GM19467 (cell line): ENCODE measurements around the gene NEK5.
"Not testable (repeated sequence)": the region's sequence is repeated elsewhere in the genome, so short reads cannot be mapped to it uniquely, and the experiment has no call there.

Source experiments
- ATAC-seq: cut with Tn5 transposase; IDR thresholded peaks from one replicate; pipeline ENCODE4 v1.9.1; 2021; ENCODE audit warnings: mild to moderate bottlenecking, moderate library complexity; ENCODE audit not compliant: unreplicated experiment

The NEK5 gene

DNA sequence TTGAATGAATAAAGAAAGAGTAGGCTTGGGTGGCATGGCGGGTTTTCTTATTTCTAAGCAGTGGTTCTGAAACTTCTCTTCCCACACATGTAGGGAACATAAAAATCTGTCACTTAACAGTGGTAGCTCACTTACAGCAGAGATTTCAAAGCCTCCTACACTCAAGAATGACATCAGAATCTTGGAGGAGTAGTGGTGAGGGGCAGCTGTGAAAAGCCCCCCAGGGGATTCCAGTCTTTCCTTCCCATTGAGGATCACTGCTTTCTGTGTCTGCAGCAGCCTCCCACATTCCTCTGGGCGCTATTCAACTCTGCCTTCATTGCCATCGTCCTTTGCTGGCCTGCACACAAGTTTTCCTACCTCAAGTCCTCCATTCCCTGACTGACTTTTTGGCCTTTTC is 8.6 kb upstream of the NEK5 start:
- no peak for ATAC-seq

DNA sequence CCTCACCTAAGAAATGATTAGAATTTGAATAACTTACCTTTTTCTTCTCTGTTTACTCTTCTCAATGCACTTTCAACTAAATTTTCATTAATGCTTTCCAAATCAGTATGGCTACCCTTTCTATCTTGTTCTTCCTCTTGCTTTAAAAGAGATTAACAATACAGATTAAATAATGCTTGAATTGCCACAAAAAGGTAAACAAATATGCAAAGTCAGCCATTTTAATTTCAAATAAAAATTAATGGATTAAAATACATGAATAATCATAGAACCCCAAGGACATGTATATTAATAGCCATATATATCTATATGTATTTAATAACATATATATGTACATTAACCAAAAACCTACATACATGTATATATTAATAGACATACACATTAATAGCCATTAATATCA is 7.9 kb upstream of the NEK5 start:
- no peak for ATAC-seq

DNA sequence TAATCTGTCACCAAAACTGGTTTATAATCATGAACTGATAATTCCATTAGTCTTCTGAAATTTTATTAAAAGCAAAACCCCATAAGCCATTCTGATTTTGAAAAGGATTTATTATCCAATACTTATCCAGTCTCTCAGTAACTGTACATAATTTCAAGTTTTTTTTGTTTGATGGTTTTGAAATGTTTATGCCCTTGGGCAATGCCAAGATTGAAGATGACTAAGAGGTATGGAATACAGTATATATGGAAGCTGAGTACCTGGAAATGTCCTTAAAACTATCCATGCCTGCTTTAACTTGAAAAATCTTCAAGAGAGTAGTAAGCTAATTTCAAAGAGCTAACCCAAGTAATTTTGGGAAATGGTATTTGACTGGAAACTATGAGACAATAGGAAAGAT is 1.8 kb upstream of the NEK5 start:
- ATAC-seq: no peak

DNA sequence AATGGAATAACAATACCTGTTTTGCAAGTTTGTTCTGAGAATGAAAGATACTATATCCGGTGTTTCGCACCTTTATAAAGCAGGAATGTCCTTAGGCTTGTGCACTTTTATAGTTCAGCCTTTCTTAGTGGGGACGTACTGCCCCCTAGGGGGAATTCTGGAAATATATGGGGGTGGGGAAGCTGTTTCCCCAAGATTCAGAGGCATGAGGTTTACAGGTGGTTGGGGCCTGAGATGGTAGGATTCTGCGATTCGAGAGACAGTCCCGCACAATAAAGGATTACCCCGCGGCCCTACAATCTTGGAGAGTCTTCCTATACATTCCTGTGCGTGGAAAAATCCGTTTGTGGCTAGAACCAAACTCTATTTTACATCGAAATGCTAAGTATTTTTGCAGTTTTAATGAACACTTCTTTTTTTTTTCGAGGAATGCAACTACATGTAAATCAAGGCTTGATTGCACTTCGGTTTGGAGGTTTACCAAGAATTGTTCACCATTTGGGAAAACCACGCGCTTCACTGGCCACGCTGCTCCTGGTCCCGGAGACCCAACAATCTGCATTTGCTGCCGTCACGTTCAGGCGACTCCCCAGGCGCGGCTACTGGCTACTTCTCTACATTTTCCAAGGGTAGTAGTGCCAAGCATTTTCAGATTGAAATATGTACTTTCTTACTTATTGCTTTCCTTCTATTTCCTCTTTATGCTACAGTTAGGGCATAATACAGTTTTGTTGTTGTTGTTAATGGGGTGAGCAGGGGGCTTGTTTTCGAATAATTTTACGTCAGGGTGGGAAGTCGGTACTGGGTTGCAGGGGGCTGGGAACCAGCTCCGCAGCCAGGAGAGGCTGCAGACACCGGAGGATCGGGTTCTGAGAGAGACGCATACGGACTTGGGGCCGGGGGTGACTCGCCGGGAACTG is 830 bp downstream of the NEK5 start:
- peak; percentile 17 for ATAC-seq

DNA sequence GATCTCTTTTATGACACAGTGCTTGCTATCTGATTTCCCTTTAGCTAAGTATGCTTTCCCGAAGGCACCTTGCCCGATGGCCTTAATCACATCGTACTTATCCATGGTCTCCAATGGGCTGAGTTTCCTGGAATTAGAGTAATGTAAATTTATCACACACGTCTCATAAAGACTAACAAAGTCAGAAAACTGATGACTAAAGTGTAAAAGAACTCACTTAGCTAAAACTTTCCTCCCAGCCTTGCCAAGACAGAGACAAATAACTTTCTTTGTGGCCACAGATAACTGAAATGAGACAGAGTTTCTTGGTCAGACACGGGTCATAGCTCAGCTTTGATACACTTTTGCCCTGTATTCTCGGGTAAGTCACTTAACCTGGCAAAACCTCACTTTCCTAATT is 1.5 kb downstream of the NEK5 start:
- no peak for ATAC-seq

DNA sequence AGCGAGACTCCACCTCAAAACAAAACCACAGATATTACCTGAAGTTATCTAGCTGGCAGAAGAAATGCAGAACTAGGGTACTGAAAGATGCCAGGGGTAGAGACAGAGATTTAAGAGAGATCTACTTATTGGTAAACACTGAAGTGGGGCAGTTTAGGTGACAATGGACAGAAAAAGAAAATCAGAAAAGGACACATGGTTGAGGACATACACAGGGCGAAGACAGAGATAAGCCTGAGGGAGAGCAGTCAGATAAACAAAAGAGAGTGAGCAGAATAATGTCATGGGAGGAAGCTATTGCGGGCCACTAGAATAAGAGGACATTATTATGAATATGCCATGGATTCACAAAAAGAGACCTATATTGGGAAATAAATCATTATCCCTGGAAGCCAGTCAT is 3.3 kb downstream of the NEK5 start:
- no peak for ATAC-seq

DNA sequence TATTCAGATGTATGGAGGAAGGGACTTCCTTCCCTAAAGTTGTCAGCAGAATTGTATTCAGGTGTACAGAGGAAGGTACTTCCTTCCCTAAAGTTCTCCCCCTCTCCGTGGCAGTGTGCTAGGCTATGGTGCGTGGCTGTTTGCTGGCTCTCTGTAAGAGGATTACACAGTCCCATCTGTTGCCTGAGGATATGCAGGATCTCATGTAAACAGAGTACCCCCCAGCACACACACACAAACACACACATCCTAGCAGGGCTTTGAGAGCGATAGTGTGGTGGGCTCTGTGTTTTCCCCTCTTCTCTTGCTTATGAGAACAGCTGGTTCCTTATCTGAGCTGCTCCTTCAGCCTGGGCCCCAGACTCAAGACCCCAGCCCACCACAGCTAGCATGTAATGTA is 10.3 kb downstream of the NEK5 start:
- ATAC-seq: no peak

DNA sequence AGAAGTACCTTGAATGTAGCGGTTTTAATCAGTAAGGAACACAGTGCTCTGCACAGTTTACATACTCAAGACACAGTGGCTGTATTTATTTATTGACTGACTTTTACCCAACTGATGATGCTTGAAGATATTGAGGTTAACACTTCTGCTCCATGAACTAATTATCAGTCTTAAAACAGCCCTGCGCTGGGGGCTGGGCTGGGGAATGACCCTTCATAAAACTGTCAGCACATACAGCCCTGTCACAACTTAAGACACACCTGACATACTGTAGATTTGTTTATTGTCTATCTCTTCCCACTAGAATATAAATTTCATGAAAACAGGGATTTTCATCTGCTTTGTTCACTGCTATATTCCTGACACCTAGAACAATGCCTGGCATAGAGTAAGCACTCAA is 10.8 kb downstream of the NEK5 start:
- no peak for ATAC-seq

DNA sequence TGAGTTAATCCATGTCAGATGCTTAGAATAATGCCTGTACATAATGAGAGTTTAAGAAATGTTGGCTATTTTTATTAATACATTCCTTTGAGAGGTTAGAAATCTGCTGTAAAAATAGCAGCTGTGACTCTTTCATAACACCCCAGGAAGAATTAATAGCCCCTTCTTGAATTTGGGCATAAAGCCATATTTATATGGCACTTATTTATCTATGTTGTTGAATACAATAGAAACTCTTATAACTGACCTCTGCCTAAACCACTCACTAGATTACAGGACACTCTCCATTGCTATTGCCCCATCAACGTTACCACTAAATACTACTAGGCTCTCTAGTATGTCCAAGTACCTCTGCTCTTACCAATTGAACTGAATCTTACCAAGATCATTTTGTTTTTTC is 16.3 kb downstream of the NEK5 start:
- ATAC-seq: no peak

DNA sequence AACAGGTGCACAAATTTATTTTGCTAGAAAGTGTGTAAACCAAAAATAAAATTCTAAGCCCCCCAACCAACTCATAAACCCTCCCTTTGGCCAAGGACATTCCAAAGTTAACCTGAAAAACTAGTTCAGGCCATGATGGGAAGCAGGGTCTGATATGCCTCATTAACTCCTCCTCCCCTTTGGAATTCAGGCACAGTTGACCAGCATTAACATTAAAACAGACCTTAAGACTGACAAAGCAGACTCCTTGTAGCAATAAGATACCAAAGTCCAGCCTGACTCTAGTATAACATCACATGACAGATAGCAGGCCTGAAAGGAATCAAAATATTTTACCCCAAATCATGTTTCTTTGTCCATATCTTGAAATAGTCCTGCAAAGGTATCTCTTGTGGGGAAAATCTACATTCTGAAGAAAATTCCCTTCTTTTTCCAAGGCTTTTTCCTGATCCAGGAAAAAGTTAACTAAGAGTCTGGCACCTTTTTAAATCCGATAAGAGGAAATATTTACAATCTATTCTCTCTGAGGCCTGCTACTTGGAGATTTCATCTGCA is 19.7 kb downstream of the NEK5 start:
- ATAC-seq: no peak

DNA sequence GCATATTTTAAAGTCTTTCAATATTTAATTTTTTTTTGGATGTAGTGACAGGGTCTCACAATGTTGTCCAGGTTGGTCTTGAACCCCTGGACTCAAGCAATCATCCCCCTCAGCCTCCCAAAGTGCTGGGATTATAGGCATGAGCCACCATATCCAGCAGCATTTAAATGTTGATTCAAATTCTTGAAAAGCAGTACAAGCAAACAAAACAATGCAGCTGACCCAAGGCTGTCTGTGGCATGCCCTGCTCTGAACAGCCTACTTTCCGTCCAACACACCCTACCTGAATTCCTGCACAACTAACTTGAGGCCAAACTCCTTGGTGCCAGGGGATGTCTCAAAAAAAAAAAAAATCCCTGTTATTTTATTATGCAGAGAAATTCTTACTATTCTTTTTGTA is 23.0 kb downstream of the NEK5 start:
- ATAC-seq: no peak

DNA sequence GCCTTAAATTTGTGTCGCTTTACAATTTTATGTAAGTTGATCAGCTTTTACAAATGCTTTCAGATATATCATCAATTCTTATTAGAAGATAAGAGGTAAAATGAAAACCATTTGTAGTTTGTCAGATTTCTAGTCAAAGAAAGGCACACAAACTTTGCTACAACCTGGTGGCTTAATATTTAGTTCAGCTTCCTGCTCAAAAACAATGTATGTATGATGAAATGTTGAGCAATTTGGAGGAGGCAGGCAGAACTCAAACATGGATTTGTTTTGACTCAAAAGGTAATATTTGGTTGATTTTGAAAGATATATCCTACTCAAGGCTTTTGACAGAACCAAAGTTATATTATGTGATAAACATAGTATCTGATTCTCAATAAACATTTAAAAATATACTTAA is 24.2 kb downstream of the NEK5 start:
- no peak for ATAC-seq

DNA sequence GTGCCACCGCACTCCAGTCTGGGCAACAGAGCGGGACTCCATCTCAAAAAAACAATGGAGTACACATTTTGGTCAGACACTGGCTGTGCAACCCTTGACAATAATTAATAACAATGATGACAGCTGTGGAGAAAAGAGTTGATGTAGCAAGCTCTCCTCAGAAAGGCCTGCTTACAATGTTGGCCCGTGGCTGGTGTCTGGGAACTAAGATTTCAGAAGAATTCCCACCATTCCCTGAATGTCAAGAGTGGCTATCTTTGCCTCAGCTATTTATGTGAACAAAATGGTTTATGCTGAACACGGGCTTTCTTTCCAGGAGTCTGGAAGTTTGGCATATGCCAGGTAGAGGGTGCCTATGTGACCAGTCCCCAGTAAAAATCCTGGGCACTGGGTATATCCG is 25.5 kb downstream of the NEK5 start:
- ATAC-seq: no peak

DNA sequence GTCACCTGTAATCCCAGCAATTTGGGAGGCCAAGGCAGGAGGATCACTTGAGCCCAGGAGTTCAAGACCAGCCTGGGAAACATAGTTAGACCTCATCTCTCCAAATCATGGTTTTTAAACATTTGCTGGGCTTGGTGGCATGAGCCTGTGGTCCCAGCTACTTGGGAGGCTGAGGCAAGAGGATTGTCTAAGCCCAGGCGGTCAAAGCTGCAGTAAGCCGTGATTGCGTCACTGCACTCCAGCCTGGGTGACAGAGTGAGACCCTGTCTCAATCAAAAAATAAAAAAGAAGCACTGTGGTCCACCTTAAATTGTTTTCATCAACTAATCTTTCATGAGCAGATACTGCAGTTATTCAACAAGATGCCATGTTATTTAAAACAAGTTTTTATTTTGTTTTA is 26.4 kb downstream of the NEK5 start:
- ATAC-seq: not testable (repeated sequence)

DNA sequence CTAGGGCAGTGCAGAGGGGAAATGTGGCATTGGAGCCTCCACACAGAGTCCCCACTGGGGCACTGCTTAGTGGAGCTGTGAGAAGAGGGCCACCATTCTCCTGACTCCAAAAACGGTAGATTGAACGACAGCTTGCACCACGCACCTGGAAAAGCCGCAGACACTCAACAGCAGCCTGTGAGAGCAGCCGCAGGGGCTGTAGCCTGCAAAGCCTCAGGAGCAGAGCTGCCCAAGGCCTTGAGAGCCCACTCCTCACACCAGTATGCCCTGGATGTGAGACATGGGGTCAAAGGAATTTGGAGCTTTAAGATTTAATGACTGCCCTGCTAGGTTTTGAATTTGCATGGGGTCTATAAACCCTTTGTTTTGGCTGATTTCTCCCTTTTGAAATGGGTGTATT is 31.7 kb downstream of the NEK5 start:
- no peak for ATAC-seq

DNA sequence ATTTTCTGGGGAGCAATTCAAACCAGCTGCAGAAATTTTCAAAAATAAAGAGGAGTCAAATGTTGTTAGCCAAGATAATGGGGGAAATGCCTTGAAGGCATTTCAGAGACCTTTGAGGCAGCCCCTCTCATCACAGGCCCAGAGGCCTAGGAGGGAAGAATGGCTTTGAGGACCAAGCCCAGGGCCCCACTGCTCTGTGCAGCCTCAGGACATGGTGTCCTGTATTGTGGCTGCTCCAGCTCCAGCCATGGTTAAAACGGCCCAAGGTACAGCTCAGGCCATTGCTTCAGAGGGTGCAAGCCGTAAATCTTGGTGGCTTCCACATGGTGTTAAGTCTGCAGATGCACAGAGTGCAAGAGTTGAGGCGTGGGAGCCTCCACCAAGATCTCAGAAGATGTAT is 32.1 kb downstream of the NEK5 start:
- ATAC-seq: no peak

DNA sequence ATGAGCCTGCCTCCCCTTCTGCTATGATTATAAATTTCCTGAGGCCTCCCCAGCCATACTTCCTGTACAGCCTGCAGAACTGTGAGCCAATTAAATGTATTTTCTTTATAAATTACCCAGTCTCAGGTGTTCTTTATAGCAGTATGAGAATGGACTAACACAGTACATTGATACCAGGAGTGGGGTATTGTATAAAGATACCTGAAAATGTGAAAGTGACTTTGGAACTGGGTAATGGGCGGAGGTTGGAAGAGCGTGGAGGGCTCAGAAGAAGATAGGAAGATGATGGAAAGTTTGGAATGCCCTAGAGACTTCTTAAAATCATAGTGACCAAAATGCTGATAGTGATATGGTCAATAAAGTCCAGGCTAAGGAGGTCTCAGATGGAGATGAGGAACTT is 32.8 kb downstream of the NEK5 start:
- ATAC-seq: no peak

DNA sequence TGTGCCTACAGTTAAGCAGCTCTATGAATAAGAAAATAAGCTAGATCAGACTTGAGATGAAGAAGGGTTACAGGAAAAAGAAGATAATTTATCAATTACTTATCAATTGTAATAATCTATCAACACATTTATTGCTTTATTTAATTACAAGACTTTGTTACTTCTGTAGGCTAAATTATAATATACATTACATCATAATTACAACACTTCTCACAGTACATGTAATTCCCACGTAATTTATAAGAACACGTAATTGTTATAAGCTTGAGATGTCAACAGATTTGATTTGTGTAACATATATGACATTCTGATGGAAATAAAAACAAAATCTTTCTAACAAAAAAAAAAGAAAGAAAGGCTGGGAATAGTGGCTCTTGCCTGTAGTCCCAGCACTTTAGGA is 36.8 kb downstream of the NEK5 start:
- ATAC-seq: no peak

DNA sequence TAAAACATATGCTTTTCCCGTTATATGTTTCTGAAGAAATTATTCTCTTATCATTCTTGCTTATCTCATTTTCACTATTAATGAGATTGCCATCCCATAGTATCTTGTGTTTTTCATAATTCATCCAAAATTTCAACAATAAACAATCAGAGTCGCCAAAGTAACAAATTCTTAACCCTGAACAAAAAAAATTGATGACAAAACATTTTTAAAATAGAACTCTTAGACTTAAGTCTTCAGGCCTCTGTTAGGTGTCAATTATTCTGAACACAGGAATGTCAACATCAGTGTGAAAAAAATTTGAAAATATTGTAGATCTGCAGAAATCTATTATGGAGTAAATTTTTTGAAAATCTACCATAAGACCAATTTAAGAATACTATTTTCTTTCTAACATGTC is 37.4 kb downstream of the NEK5 start:
- ATAC-seq: no peak

DNA sequence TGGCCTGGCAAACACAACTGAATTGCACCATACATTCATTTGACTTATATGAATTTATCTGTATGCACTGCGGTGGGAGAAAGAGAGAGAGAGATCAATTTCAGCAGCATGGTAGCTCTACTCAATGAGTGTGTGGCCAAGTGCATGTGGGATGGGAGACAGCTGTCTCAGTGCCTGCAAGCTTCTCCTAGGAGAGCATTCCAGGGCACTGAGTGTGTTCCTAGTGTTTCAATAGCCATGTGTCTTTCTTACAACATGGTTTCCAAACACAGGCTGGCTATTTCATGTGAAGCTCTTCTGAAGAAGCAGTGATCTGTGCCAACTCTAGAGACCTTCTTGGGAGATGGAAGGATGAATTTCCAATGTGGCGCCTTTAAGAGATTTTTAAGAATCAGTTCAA is 43.5 kb downstream of the NEK5 start:
- no peak for ATAC-seq

DNA sequence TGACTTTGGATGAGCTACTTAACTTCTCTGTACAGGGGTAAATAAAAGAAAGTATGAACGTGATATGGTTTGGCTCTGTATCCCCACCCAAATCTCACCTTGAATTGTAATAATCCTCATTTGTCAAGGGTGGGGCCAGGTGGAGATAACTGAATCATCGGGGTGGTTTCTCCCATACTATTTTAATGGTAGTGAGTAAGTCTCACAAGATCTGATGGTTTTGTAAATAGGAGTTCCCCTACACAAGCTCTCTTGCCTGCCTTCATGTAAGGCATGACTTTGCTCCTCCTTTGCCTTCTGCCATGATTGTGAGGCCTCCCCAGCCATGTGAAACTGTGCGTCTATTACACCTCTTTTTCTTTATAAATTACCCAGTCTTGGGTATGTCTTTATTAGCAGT is 43.9 kb downstream of the NEK5 start:
- ATAC-seq: not testable (repeated sequence)

DNA sequence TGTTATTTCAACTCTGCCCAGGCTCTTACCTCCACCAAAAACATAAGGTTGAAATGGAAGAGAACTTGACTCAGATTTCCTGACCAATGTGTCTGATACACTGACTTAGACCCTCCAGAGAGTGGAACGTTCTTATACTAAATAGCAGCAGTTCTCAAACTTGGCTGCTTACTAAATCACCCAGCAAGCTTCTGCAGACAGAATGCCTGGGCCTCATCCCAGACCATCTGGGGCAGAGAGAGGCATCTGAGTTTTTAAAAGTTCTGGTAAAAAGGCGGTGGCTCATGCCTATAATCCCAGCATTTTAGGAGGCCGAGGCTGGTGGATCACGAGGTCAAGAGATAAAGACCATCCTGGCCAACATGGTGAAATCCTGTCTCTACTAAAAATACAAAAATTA is 46.3 kb downstream of the NEK5 start:
- no peak for ATAC-seq

DNA sequence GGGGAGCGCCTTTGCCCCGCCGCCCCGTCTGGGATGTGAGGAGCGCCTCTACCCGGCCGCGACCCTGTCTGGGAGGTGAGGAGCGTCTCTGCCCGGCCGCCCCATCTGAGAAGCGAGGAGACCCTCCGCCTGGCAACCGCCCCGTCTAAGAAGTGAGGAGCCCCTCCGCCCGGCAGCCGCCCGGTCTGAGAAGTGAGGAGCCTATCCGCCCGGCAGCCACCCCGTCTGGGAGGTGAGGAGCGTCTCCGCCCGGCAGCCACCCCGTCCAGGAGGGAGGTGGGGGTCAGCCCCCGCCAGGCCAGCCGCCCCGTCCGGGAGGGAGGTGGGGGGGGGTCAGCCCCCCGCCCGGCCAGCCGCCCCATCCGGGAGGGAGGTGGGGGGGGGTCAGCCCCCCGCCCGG is 49.0 kb downstream of the NEK5 start:
- not testable (repeated sequence) for ATAC-seq
